GM19023 (cell line): ENCODE data around the gene KIAA0753.
"Not testable (repeated sequence)": the region's sequence is repeated elsewhere in the genome, so short reads cannot be mapped to it uniquely, and the experiment has no call there.

Experiments used
- ATAC-seq: cut with Tn5 transposase; IDR thresholded peaks from one replicate; pipeline ENCODE4 v1.9.1; 2021; ENCODE audit warnings: mild to moderate bottlenecking, moderate library complexity; ENCODE audit not compliant: unreplicated experiment

KIAA0753 gene

GRCh38 chr17:6603744-6604325, 36.7 kb downstream of the KIAA0753 start:
- ATAC-seq: no peak

- no peak for ATAC-seq
Observed at GRCh38 chr17:6602141-6602540, 38.4 kb downstream of the KIAA0753 start.

- ATAC-seq: no peak
Observed at GRCh38 chr17:6599364-6599763, 41.1 kb downstream of the KIAA0753 start.

- ATAC-seq: no peak
Observed at GRCh38 chr17:6597727-6598126, 42.8 kb downstream of the KIAA0753 start.

- no peak for ATAC-seq
Observed at GRCh38 chr17:6596941-6597340, 43.6 kb downstream of the KIAA0753 start.

GRCh38 chr17:6596511-6596910, 44.0 kb downstream of the KIAA0753 start:
- no peak for ATAC-seq

- no peak for ATAC-seq
Observed at GRCh38 chr17:6596081-6596480, 44.4 kb downstream of the KIAA0753 start.

GRCh38 chr17:6593371-6593770, 47.1 kb downstream of the KIAA0753 start:
- ATAC-seq: not testable (repeated sequence)

- no peak for ATAC-seq
Observed at GRCh38 chr17:6592173-6592572, 48.3 kb downstream of the KIAA0753 start.

- ATAC-seq: no peak
Observed at GRCh38 chr17:6591599-6592158, 48.8 kb downstream of the KIAA0753 start.

GRCh38 chr17:6589266-6589946, 51.1 kb downstream of the KIAA0753 start:
- no peak for ATAC-seq

- ATAC-seq: no peak
Observed at GRCh38 chr17:6588165-6588564, 52.3 kb downstream of the KIAA0753 start.

GRCh38 chr17:6587310-6587709, 53.2 kb downstream of the KIAA0753 start:
- no peak for ATAC-seq

- no peak for ATAC-seq
Observed at GRCh38 chr17:6583411-6583810, 57.1 kb downstream of the KIAA0753 start.

- ATAC-seq: no peak
Observed at GRCh38 chr17:6580625-6581024, 59.9 kb downstream of the KIAA0753 start.

GRCh38 chr17:6578491-6578890, 62.0 kb downstream of the KIAA0753 start:
- ATAC-seq: no peak

GRCh38 chr17:6577686-6578263, 62.7 kb downstream of the KIAA0753 start:
- ATAC-seq: no peak

GRCh38 chr17:6576038-6576785, 64.3 kb downstream of the KIAA0753 start:
- ATAC-seq: no peak

GRCh38 chr17:6575596-6575988, 64.9 kb downstream of the KIAA0753 start:
- ATAC-seq: no peak

- no peak for ATAC-seq
Observed at GRCh38 chr17:6574687-6575595, 65.6 kb downstream of the KIAA0753 start.
